DMS53 treated with DMSO at 0.1 percent for 48 hours (cell line): Measurements from ENCODE around the gene NPBWR2.
"Not testable (repeated sequence)": the region's sequence is repeated elsewhere in the genome, so short reads cannot be mapped to it uniquely, and the experiment has no call there.

Source experiments
- DNase-seq: peaks from one replicate; lab custom pipeline; 2025; ENCODE audit not compliant: unreplicated experiment; lab: John Stamatoyannopoulos, UW

The NPBWR2 gene

DNA sequence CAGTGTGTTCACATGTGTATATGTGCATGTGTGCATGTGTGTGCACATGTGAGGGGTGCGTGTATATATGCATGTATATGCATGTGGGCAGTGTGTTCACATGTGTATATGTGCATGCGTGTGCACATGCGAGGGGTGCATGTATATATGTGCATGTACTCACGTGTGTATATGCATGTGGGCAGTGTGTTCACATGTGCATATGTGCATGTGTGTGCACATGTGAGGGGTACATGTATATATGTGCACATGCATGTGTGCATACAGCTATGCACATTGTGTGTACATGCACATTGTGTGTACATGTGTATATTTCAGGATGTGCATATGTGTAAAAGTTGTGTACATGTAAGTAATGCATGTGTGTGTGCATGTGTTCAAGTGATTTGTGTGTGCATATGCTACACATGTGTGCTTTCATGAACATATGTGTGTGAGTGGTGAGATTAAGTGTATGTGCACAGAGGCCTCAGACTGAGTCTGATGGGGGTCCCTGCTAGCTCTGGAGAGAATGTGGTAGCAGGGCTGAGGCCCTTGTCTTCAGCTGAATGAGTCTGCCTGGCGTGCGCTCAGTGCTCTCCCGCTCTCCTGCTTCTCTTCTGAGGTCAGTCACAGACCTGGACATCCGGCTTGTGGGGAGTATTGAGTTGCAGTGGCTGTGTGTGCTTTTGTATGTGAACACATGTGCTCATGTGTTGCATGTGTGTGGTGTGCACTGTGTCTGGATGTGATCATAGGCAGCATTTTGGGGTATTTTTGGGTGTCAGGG, 37.0 kb upstream of the NPBWR2 start:
- no peak for DNase-seq

GRCh38 chr20:64143018-64143801, 35.8 kb upstream of the NPBWR2 start:
- no peak for DNase-seq

- peak; percentile 63 for DNase-seq
Measured at GRCh38 chr20:64142590-64142989, 35.2 kb upstream of the NPBWR2 start.

DNA sequence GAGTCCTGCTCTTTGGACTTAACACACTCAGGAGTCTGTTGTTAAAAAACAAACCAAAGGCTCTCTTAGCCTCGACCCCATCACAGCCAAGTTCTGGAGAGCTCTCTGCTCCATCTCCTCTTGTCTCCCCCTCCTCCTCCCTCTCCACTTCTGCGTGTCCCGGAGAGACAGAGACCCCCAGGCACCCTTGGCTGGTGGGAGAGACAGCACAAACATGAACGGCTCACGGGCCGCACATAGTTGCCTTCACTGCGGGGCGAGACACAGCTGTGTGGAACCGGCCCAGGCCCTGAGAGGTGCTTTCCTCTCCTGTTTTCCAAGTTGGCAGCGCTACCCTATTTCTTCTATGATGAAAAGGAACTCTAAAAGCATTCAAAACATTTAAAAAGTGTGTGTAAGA, 33.6 kb upstream of the NPBWR2 start:
- DNase-seq: no peak

GRCh38 chr20:64140061-64140931, 32.9 kb upstream of the NPBWR2 start:
- DNase-seq: no peak

DNA sequence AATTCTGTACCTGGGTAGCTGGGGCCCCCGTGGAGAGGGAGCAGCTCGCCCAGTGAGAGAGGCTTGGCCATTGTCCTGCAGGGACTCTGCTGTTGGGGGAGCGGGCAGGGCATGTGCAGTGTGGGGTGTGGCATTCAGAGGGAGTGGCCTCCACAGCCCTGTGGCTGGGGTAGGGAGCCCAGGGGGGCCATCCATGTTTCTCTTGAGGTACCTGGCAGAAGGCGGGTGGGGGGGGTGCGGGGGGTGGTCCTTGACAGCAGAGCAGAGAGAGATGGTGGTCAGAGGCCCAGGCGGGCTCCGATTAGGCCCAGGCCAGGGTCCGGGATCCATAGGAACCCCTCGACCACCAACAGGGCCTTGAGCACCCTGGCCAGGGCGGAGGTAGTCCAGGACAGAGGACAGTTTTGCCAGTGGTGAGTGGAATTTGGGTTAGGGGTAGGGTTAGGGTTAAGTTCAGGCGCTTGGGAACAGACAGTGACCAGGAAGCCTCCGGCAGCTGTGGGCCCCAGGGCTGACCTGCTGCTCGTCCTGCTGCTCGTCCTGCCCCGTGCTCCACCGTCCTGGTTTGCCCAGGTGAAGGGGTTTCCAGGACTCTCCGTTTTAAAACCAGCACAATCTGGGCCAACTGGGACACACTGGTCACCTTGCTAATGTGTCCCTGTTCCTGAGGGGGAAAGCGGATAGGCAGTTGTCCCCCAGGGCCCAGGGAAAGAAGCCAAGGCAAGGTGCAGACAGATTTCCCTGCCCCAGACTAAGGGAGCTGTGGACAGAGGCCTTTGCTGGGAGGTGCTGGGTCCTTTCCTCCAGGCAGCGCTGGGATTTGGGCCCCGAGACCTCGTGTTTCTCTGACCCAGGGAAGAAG, 32.1 kb upstream of the NPBWR2 start:
- DNase-seq: no peak

DNA sequence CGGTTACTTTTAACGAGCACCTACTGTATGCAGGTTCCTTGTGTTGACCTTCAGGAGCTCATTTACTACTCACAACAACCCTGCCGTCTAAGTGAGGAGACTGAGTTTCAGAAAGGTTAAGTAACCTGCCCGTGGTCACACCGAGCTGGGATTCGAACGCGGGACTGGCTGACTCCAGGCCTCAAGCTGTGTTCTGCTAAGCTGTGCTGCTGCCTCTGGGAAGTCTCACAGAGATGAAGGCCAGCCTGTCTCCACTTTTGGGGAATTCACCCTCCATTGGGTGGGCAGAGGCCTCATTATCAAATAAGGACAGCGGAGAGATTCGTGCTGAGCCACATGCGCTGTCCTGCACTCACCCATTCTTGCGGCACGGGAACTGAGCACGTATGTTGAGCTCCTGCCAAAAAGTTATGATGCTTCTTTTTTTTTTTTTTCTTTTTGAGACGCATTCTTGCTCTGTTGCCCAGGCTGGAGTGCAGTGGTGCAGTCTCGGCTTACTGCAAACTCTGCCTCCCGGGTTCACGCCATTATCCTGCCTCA, 31.0 kb upstream of the NPBWR2 start:
- DNase-seq: no peak

DNA sequence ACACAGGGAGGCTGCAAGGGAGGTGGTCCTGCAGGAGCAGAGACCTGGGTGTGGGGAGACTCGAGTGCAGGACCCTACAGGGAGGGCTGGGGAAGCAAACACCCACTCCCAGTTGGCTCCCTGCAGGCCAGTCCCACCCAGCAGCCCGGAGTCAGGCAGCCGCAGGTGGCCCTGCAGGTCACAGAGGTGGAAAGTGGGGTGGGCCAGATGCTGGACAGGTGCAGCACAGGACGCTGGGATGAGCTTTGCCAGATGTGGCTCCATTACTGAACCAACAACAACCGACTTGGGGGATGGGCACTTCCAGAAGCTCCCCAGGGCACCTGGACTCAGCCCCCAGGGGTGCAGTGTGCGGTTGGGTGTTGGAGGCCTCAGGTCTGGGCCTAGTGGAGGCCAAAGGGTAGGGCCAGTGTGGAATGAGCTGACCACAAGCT, 30.2 kb upstream of the NPBWR2 start:
- no peak for DNase-seq

GRCh38 chr20:64136004-64136710, 28.8 kb upstream of the NPBWR2 start:
- DNase-seq: no peak

GRCh38 chr20:64134744-64135143, 27.4 kb upstream of the NPBWR2 start:
- DNase-seq: not testable (repeated sequence)

GRCh38 chr20:64133951-64134407, 26.6 kb upstream of the NPBWR2 start:
- no peak for DNase-seq

GRCh38 chr20:64131406-64131805, 24.0 kb upstream of the NPBWR2 start:
- DNase-seq: peak; percentile 27

DNA sequence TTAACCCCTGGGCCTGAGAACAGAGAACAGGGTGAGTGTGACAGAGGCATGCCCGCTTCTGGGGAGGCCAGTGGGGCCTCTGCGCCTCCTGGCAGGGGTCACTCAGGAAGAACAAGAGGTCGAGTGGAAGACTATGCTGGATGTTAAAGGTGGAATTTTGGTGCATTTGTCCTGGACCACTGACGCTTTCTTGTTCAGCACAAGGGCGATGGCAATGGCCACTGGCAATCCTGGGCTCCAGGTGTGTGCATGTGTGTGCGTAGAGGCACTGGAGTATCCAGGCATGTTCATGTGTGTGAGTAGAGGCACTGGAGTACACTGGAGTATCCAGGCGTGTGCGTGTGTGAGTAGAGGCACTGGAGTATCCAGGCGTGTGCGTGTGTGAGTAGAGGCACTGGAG, 23.5 kb upstream of the NPBWR2 start:
- DNase-seq: no peak

DNA sequence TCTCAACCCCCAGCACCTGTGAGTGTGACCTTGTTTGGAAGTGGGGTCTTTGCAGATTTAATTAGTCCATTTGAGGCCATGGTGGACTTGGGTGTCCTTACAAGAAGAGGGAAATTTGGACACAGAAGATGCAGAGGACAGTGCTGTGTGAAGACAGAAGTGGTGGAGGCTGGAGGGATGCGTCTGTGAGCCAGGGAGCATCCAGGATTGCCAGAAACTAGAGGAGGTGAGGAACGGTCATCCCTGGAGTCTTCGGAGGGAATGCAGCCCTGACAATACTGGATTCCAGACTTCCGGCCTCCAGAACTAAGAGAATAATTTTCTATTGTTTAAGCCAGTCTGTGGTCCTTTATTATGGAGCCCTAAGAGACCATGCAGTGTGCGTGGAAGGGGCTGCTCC, 22.9 kb upstream of the NPBWR2 start:
- no peak for DNase-seq

DNA sequence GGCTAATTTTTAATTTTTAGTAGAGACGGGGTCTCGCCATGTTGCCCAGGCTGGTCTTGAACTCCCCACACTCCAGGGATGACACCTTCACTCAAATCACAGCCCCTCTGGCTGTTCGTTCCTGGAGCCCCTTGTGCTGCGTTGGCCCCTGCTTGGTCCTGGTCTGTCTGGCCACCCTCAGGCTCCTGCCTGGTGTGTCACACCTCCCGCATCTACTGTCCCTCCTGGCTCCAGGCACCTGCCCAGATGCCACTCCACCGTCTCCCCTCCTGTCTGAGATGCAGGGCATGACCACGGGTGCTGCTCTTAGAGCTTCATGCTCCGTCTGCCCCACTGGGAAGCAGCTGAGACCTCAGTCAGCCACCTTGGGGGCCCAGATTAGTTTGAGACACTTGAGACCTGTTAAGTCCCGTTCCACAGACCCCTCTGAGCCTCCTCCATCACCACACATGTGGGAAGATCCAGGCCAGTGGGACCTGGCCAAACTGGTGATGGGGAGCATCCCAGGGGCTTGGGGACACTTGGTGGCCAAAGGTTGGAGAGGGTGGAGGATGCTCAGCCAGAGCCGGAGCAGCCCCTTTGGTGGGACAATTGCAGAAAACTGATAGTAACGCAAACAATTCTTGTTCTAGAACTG, 21.9 kb upstream of the NPBWR2 start:
- no peak for DNase-seq

- not testable (repeated sequence) for DNase-seq
Measured at GRCh38 chr20:64123517-64123916, 16.2 kb upstream of the NPBWR2 start.

- DNase-seq: not testable (repeated sequence)
Measured at GRCh38 chr20:64122927-64123326, 15.6 kb upstream of the NPBWR2 start.

DNA sequence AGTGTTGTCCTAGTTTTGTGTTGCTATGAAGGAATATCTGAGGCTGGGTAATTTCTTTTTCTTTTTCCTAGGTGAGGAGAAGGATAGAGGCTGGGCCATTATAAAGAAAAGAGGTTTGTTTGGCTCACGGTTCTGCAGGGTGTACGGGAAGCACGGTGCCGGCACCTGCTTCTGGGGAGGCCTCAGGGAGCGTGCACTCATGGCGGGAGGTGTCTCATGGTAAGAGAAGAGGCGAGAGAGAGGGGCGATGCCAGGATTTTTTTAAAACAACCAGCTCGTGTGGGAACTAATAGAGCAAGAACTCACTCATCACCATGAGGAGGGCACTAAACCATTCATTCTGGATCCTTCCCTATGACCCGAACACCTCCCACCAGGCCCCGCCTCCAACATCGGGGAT, 14.2 kb upstream of the NPBWR2 start:
- DNase-seq: no peak
